ENCODE data around the gene TMEM61. TPM values are rescaled to one million over a fixed set of nuclear protein-coding genes. Genes with fewer than 3 reads are reported as not detected.
A peak's percentile ranks its signal among the peaks of the same experiment; 100 is the strongest.

Gene TMEM61
- total and polyA plus RNA-seq, 2 experiments from 2014 or later, result not detected

- no peak for TF ChIP-seq CTCF (IDR thresholded peaks at IDR 0.05; ENCODE audit: low read depth, low read length)
- Histone ChIP-seq H3K27ac (no peak overlapping the region), H3K9me3 (ENCODE audit: low read depth) (no peaks in the 10 kb centered on the region), H3K4me3 (no peak overlapping the region), H3K4me1 (ENCODE audit: low read depth) (peaks cover 3% of the 10 kb centered on the region), H3K36me3 (no peaks in the 10 kb centered on the region), H3K27me3 (peaks cover 49% of the 10 kb centered on the region)
- no peak for DNase-seq (ENCODE audit: low read depth in 1 of 2, low spot score in 1 of 2)
Observed at GRCh38 chr1:54995835-54996234, 15.4 kb downstream of the TMEM61 start.

- Histone ChIP-seq H3K4me3 (no peak overlapping the region), H3K4me1 (ENCODE audit: low read depth) (peaks cover 3% of the 10 kb centered on the region), H3K27me3 (peaks cover 49% of the 10 kb centered on the region), H3K27ac (no peak overlapping the region), H3K36me3 (no peaks in the 10 kb centered on the region), H3K9me3 (ENCODE audit: low read depth) (no peaks in the 10 kb centered on the region)
- peak; percentile 83 for TF ChIP-seq CTCF (IDR thresholded peaks at IDR 0.05; ENCODE audit: low read depth, low read length)
- peak; percentile 74 to 76 for DNase-seq (ENCODE audit: low read depth in 1 of 2, low spot score in 1 of 2)
Observed at GRCh38 chr1:54996359-54996868, 16.0 kb downstream of the TMEM61 start.

- DNase-seq (ENCODE audit: low read depth in 1 of 2, low spot score in 1 of 2), result peak; percentile 21 to 33
- H3K4me3 ChIP-seq, result no peak overlapping the region
- H3K36me3 ChIP-seq, result no peaks in the 10 kb centered on the region
- peaks cover 49% of the 10 kb centered on the region for H3K27me3 ChIP-seq
- H3K4me1 ChIP-seq (ENCODE audit: low read depth), result peaks cover 3% of the 10 kb centered on the region
- no peaks in the 10 kb centered on the region for H3K9me3 ChIP-seq (ENCODE audit: low read depth)
- H3K27ac ChIP-seq, result no peak overlapping the region
- TF ChIP-seq CTCF (IDR thresholded peaks at IDR 0.05; ENCODE audit: low read depth, low read length), result no peak
Observed at GRCh38 chr1:54996869-54997710, 16.7 kb downstream of the TMEM61 start.

- Histone ChIP-seq H3K27me3 (peaks cover 49% of the 10 kb centered on the region), H3K27ac (no peak overlapping the region), H3K36me3 (no peaks in the 10 kb centered on the region), H3K9me3 (ENCODE audit: low read depth) (no peaks in the 10 kb centered on the region), H3K4me1 (ENCODE audit: low read depth) (peaks cover 3% of the 10 kb centered on the region), H3K4me3 (no peak overlapping the region)
- TF ChIP-seq CTCF (IDR thresholded peaks at IDR 0.05; ENCODE audit: low read depth, low read length), result no peak
- DNase-seq (ENCODE audit: low read depth in 1 of 2, low spot score in 1 of 2), result no peak
Observed at GRCh38 chr1:54997711-54997986, 17.2 kb downstream of the TMEM61 start.

- TF ChIP-seq CTCF (IDR thresholded peaks at IDR 0.05; ENCODE audit: low read depth, low read length), result no peak
- no peak overlapping the region for H3K4me3 ChIP-seq
- no peak for DNase-seq (ENCODE audit: low read depth in 1 of 2, low spot score in 1 of 2)
- H3K27ac ChIP-seq, result no peak overlapping the region
- H3K36me3 ChIP-seq, result no peaks in the 10 kb centered on the region
- no peaks in the 10 kb centered on the region for H3K9me3 ChIP-seq (ENCODE audit: low read depth)
- peaks cover 49% of the 10 kb centered on the region for H3K27me3 ChIP-seq
- peaks cover 3% of the 10 kb centered on the region for H3K4me1 ChIP-seq (ENCODE audit: low read depth)
Observed at GRCh38 chr1:54998100-54998499, 17.7 kb downstream of the TMEM61 start.

Measured in cardiac muscle cell (in vitro differentiated cells and primary cell).